ENCODE results near the gene UBE2G1.

- TF ChIP-seq POLR2A (IDR thresholded peaks at IDR 0.05; ENCODE audit: low read depth, low read length): no peak
- no peak for TF ChIP-seq TAF1 (IDR thresholded peaks at IDR 0.05; ENCODE audit: borderline replicate concordance, low read depth, low read length)
Measured at GRCh38 chr17:4326608-4327007, 39.9 kb downstream of the UBE2G1 start.

All from GM12892 (cell line).